ENCODE data around the gene MBD3. TPM values are rescaled to one million over a fixed set of nuclear protein-coding genes. Genes with fewer than 3 reads are reported as not detected.

MBD3 gene
- total RNA-seq, 1 donor from 2014 or later: 34.2 TPM

GRCh38 chr19:1626417-1627010 is 33.8 kb upstream of the MBD3 start:
- Histone ChIP-seq H3K36me3 (no peaks in the 10 kb centered on the region), H3K4me2 (no peak overlapping the region), H3K4me1 (no peaks in the 10 kb centered on the region), H3K4me3 (no peak overlapping the region), H3K79me2 (ENCODE audit: low read depth) (peaks cover 49% of the 10 kb centered on the region), H2AFZ (replicated peaks) (no peak overlapping the region), H3K27ac (no peak overlapping the region), H3K27me3 (no peaks in the 10 kb centered on the region), H4K20me1 (ENCODE audit: low read depth) (peaks cover 73% of the 10 kb centered on the region), H3K9me3 (ENCODE audit: low read depth) (no peaks in the 10 kb centered on the region), H3K9ac (no peak overlapping the region), H3F3A (ENCODE audit: low read depth) (peaks cover 3% of the 10 kb centered on the region)
- H3K9me3 Mint-ChIP-seq: no peaks in the 10 kb centered on the region
- DNase-seq (ENCODE audit: low spot score): no peak
- TF ChIP-seq EZH2 (IDR thresholded peaks at IDR 0.05): no peak
- TF ChIP-seq CTCF (IDR thresholded peaks at IDR 0.05): no peak
- TF ChIP-seq EZH2phosphoT487 (IDR thresholded peaks at IDR 0.05): no peak
- no peak overlapping the region for H3K27ac Mint-ChIP-seq
- no peak overlapping the region for H3K4me3 Mint-ChIP-seq
- H3K4me1 Mint-ChIP-seq: peaks cover 12% of the 10 kb centered on the region
- peaks cover 15% of the 10 kb centered on the region for H3K36me3 Mint-ChIP-seq
- H3K27me3 Mint-ChIP-seq (ENCODE audit: insufficient read depth, low read depth): peaks cover 3% of the 10 kb centered on the region

- H3K79me2 ChIP-seq (ENCODE audit: low read depth): peaks cover 29% of the 10 kb centered on the region
- H3K9me3 ChIP-seq (ENCODE audit: low read depth): no peaks in the 10 kb centered on the region
- no peaks in the 10 kb centered on the region for H3K36me3 ChIP-seq
- H4K20me1 ChIP-seq (ENCODE audit: low read depth): peaks cover 69% of the 10 kb centered on the region
- H2AFZ ChIP-seq (replicated peaks): no peak overlapping the region
- H3K9ac ChIP-seq: no peak overlapping the region
- H3K4me3 Mint-ChIP-seq: peak overlapping the region; percentile 30
- peak overlapping the region; percentile 53 for H3K27ac ChIP-seq
- peak; percentile 81 for DNase-seq (ENCODE audit: low spot score)
- TF ChIP-seq EZH2 (IDR thresholded peaks at IDR 0.05) (no peak), CTCF (IDR thresholded peaks at IDR 0.05) (peak; percentile 75), EZH2phosphoT487 (IDR thresholded peaks at IDR 0.05) (no peak)
- no peaks in the 10 kb centered on the region for H3K27me3 ChIP-seq
- H3K27me3 Mint-ChIP-seq (ENCODE audit: insufficient read depth, low read depth): peaks cover 5% of the 10 kb centered on the region
- H3F3A ChIP-seq (ENCODE audit: low read depth): peaks cover 8% of the 10 kb centered on the region
- no peaks in the 10 kb centered on the region for H3K4me1 ChIP-seq
- no peaks in the 10 kb centered on the region for H3K9me3 Mint-ChIP-seq
- H3K4me1 Mint-ChIP-seq: peaks cover 12% of the 10 kb centered on the region
- peak overlapping the region; percentile 29 for H3K27ac Mint-ChIP-seq
- peaks cover 17% of the 10 kb centered on the region for H3K36me3 Mint-ChIP-seq
- H3K4me2 ChIP-seq: no peak overlapping the region
- no peak overlapping the region for H3K4me3 ChIP-seq
Observed at GRCh38 chr19:1624458-1624857, 31.8 kb upstream of the MBD3 start.

GRCh38 chr19:1622541-1622940 is 29.9 kb upstream of the MBD3 start:
- Mint-ChIP-seq H3K4me1 (peaks cover 12% of the 10 kb centered on the region), H3K27me3 (ENCODE audit: insufficient read depth, low read depth) (peaks cover 7% of the 10 kb centered on the region), H3K27ac (peak overlapping the region; percentile 82), H3K9me3 (no peaks in the 10 kb centered on the region), H3K4me3 (peak overlapping the region; percentile 44), H3K36me3 (peaks cover 25% of the 10 kb centered on the region)
- Histone ChIP-seq H3K79me2 (ENCODE audit: low read depth) (peaks cover 25% of the 10 kb centered on the region), H2AFZ (replicated peaks) (no peak overlapping the region), H3F3A (ENCODE audit: low read depth) (peaks cover 7% of the 10 kb centered on the region), H3K9me3 (ENCODE audit: low read depth) (no peaks in the 10 kb centered on the region), H3K27ac (no peak overlapping the region), H4K20me1 (ENCODE audit: low read depth) (peaks cover 83% of the 10 kb centered on the region), H3K4me2 (no peak overlapping the region), H3K27me3 (no peaks in the 10 kb centered on the region), H3K4me1 (no peaks in the 10 kb centered on the region), H3K36me3 (no peaks in the 10 kb centered on the region), H3K4me3 (no peak overlapping the region), H3K9ac (no peak overlapping the region)
- TF ChIP-seq EZH2 (IDR thresholded peaks at IDR 0.05) (no peak), CTCF (IDR thresholded peaks at IDR 0.05) (no peak), EZH2phosphoT487 (IDR thresholded peaks at IDR 0.05) (no peak)
- DNase-seq (ENCODE audit: low spot score): no peak
